GM19025 (cell line): Measurements from ENCODE around the gene TOMM20L.
"Not testable (repeated sequence)": the region's sequence is repeated elsewhere in the genome, so short reads cannot be mapped to it uniquely, and the experiment has no call there.

ENCODE experiments used
- ATAC-seq: cut with Tn5 transposase; IDR thresholded peaks from one replicate; pipeline ENCODE4 v1.9.1; 2021; ENCODE audit warnings: mild to moderate bottlenecking, low read depth, moderate library complexity; ENCODE audit not compliant: unreplicated experiment

Gene TOMM20L

DNA sequence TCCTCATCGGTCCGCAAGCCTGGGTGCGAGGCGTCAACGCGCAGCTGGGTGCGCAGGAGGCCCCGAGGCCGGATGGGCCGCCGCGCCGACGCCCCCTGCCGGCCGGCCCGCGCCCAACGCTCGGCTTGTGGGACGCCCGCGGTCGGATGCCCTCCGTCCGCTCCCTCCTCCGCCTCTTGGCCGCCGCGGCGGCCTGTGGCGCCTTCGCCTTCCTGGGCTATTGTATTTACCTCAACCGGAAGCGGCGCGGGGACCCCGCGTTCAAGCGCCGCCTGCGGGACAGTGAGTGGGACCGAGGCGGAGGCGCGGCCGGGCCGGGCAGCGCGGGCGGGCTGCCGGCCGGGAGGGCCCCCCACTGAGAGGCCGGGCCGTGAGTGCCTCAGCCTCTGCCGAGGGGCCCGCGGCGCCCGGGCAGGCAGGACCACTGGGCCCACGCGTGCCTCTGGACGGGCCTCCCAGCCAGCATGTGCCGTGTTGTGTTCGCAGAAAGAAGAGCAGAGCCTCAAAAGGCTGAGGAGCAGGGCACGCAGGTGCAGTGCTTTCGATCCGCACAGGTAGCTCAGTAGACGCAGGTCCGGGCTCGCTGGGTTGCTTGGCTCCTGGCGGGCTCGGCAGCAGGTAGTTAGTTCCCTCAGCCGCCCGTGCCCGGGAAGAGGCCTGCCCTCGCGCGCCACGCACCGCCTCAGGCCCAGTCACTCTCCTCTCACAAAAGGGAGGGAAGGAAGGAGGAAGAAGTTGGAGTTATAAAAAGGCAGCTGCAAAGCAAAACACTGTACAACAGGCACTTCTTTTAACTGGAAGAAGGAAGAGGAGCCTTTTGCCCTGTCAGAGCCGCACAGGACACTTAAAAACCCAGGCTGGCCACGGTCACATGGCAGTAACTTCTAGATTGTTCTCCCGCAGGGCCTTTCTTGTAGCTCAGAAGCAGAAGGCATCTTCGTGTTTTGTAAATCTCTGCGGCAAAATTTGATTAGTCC lies at the start of gene TOMM20L:
Gene TOMM20L, plus strand, starts transcription at position 119 of the 977 bp plus-strand sequence. Its CDS starts 28 bp downstream, at position 147.
- peak; percentile 95 for ATAC-seq

DNA sequence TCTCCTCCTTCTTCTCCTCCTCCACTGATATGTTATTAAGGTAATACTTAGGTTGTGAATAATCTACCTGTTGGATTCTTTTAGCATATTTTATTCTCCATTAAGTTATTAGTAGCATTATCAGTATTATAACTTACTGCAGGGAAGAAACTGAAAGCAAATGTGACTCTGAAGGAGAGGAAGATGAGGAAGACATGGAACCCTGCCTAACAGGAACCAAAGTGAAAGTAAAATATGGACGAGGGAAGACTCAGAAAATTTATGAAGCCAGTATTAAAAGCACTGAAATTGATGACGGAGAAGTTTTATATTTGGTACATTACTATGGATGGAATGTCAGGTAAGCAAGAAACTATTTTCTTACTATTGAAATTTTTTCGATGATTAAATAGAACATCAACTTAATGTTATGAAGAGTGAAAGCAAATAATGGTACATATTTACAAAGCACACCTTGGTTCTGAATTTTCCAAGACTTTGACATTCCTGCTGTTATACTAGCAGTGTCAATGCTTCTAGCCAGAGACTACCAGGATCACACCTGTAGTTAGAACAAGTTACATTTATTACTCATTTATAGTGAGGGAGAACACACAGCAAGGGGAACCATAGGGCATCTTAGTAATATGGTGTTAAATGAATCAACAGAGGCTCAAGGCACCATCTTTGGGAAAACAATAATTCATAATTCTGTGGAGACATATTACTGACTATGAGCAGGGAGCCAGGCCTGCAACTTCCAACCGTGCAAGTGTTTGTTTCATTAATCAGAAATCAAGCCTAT lies 42.0 kb upstream of the TOMM20L start:
- ATAC-seq = no peak

DNA sequence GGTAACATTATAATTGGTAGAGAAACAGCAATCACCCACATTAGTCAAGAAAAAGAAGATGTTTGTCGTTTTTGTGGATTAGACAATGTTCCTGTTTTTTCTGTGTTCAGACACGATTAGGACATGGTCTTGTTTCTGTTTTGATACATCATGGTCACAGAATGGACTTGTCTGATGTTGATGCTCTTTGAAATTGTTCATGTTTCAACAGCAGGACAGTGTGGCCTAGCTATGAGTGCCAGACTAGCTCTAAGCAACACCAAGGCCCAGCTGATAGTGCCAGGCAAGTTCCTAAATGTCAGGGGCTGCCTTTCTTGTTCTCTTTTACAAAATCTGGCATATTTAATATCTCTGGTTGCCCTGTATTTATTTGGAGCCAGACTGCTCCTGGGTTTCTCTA lies 40.9 kb upstream of the TOMM20L start:
- ATAC-seq = no peak

DNA sequence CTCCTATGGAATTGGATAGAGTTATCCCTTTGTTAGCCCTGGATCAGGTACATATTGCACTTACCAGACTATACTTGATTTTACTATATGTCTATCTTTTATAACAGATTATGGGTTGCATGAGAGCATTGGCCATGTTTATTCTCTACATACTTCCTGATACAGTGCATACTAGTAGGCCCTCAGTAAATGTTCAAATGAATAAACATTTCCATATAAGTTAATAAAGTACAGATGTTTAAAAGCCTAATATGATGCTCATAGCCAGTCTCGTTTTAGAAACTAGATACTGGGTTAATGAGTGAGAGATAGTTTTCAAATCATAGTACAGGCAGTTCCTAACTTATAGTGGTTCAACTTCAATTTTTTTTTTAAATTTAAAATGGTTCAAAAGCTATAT lies 39.5 kb upstream of the TOMM20L start:
- ATAC-seq = no peak

DNA sequence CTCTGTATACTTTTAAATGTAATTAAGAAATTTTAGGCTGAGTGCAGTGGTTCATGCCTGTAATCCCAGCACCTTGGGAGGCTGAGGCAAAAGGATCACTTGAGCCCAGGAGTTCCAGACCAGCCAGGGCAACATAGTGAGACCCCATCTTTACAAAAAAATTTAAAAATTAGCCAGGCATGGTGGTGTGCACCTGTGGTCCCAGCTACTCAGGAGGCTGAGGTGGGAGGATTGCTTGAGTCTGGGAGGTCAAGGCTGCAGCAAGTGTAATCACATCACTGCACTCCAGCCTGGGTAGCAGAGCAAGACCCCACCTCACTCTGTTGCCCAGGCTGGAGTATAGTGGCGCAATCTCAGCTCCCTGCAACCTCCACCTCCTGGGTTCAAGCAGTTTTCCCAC lies 33.5 kb upstream of the TOMM20L start:
- ATAC-seq = not testable (repeated sequence)

DNA sequence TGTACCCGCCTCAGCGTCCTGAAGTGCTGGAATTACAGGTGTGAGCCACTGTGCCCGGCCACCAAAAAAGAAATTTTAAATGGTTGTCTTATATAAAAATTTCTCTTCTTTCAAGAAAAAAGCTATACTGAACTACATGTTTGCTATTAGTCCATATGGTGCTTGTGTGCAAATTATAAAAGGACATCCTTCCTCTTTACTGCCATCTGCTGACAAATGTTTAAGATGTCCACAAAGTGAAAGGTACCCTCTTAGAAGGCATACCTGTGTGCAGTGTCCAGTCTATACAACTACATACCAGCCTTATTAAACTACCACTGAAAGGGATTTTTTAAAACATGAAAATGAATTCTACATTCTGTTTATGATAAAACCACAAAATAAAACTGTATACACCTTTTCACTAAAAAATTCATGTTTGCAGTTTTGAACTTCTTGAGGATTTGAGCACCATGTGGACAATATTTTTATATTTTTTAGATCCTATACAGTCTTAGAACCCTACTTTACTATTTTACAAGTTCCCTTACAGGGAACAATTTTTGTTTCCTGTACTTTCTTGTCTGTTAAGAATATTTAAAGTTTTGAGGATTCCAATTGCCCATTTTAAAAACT lies 32.8 kb upstream of the TOMM20L start:
- ATAC-seq = no peak

DNA sequence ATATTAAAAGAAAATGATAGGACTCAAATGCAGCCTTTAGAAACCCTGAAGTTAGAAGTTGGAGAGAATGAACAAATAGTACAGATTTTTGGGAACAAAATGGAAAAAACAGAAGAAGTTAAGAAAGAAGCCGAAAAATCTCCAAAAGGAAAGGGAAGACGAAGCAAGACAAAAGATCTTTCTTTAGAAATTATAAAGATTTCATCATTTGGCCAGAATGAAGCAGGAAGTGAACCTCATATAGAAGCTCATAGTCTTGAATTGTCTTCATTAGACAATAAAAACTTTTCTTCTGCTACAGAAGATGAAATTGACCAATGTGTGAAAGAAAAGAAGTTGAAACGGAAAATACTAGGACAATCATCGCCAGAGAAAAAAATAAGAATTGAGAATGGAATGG lies 31.4 kb upstream of the TOMM20L start:
- no peak for ATAC-seq

DNA sequence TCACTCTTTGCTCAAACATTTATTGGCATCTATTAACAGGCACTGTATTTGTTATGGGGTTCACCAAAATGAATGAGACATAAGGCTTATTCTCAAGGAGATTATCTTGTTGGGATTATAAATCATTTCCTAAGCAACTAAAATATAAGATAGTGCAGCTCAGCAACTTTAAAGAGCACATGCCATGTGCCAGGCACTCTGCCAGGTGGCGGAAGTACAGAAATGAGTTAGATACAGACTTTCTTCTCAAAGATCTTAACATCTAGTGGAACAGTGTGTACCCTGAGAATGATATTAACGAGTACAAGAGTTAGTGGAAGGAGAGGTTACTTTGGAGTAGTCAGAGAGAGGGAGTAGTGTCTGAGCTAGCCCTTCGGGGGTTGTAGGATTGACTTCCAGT lies 28.4 kb upstream of the TOMM20L start:
- ATAC-seq = no peak

DNA sequence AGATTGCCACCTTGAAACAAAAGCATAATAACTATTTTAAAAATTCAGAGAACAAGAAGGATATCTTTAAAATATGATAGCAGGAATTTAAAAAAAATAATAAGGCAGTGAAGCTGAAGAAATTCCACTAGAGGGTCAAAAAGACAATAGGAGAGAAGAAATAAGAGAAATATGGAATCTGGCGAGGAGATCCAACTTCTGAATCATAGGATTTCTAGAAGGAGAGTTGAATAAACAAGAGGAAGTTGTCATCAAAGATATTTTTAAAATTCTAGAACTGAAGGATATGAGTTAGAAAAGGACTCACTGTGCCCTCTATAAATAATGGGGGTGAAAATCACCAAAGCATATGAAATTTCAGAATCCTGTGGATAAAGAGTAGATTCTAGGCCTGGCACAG lies 26.8 kb upstream of the TOMM20L start:
- no peak for ATAC-seq

DNA sequence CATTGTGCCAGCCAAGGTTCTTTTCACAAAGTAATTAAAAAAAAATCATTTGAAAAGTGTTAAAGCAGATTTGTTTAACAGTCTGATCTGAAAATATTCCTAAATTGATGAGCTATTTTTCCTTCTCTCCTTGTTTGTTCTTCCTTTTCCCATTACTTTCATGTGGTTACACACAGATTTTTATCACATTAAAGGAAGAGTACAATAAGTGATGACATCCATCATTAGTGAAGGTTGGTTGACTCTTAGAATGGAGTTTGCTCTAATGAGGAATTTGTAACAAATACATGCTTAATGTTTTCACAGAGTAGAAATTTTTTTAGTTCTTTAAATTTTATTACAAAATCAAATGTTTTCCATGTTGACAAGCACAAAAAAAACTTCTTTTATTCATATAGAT lies 18.9 kb upstream of the TOMM20L start:
- no peak for ATAC-seq

DNA sequence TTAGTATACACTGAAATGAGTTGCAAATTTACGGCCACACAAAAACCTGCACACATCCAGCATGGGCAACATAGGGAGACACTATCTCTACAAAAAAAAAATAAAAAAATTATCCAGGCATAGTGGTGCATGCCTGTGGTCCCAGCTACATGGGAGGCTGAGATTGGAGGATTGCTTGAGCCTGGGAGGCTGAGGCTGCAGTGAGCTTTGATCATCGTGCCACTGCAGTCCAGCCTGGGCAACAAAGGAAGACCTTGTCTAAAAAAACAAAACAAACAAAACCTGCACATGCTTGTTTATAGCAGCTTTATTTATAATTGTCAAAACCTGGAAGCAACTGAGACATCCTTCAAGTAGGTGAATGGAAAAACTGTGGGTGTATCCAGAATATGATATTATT lies 4.9 kb upstream of the TOMM20L start:
- no peak for ATAC-seq

DNA sequence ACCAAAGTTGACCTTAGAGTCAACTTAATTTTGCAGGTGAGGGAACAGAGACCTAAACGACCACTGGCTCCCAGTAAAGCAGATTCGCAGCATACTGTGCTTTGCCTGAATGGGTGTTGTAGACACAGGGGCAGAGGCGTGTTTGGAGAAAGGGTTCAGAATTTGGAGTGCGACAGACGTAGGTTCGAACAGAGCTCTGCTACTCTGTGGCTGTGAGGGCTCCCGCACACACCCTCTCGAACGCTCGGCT lies 243 bp upstream of the TOMM20L start:
- no peak for ATAC-seq

DNA sequence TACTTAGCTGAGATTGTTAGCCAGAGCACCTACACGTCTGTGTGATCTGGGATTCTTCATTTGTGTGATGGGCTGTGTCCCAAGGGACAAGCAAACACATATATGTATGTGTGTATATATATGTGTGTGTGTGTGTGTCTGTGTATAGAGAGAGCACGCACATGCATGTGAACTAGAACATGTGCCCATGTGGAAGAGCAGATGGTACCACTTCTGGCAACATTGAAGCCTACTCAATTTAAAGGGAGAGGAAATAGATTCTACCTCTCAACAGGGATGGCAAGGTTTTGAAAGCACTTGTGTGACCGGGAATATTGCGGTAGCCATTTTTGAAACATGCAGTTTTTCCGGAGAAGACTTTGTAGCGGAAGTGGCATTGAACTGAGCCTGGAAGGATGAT lies 1.4 kb downstream of the TOMM20L start:
- no peak for ATAC-seq

DNA sequence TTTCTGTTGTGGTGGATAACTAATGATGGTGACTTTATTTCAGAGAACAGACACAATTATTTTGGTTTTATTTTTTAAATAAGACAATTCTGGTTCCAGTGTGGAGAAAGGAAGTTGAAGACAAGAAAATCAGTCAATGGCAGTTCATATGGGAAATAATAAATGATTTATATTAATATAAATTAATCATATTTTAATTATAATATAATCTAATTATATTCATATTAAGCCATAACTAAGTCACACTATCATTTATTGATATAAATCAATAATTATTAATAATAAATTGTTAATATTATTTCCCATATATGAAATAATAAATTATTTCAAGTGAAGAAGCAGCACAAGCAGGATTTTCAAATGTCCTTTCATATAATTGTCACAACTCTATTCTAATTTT lies 2.8 kb downstream of the TOMM20L start:
- ATAC-seq = no peak

DNA sequence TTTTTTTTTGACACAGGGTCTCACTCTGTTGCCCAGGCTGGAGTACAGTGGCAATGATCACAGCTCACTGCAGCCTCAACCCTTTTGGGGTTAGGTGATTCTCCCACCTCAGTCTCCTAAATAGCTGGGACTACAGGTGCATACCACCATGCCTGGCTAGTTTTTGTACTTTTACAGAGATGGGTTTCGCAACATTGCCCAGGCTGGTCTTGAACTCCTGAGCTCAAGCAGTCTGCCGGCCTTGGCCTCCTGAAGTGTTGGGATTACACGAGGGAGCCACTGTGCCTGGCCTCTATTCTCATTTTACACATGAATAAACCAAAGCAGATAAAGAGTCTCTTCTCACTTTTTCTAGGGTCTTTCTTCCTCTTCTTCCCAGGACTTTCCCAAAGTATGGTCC lies 3.2 kb downstream of the TOMM20L start:
- no peak for ATAC-seq

DNA sequence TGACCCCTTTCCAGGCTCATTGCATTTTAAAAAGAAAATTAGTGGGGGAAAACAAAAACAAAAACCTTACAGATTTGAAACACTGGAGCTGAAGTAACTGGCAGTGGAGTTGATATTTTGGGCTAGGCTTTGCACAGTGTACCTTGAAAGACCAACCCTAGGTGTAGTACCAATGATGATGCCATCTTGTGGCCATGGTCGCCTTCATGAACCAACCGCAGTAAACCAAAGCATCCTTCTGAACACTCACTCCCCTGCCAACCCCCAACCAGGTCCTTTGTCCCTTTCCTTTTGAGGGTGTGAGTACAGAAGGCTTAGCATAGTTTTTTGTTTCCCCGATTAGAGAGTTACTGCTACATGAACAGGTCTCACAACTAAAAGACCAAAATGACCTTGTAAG lies 5.9 kb downstream of the TOMM20L start:
- no peak for ATAC-seq

DNA sequence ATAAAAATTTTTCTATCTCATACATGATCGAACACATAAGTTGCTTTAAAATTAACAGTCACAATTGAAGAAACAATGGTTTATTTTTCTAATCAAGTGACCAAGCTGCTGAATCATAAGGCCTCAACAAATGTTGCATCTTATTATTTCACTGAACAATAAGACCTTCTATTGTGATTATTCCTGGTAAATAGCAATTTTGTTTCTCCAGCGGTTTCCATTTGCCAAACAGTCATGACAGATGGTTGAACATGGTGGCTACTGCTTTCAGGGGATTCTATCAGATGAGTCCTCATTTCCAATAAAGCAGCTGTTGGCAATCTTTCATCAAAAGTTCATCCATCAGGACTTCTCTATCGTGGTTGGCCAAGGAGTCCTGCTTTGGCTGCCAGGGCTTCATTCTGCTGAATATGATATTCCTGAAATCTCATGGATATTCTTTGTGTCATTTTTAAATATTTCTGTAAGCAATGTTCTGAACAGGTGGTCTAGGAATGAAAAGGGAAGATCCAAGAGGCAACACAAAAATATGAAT lies 13.0 kb downstream of the TOMM20L start:
- no peak for ATAC-seq

DNA sequence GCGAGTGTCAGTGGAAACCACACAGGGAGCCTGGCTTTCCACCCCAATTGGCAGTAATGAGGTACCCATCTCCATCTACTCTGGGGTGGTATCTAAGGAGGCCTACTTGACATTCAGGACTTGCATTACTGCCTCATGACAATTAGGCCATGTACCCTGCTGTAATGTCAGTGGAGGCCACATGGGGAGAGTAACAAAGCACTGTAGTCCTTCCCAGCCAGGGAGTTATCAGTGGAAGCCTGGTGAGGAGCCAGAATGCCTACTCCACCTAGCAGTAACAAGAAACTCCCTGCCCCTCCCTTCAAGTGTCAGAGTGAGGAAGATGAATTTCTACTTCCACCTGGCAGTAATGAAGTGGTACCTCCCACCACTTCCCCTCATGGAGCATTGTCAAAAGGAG lies 19.1 kb downstream of the TOMM20L start:
- ATAC-seq = no peak

DNA sequence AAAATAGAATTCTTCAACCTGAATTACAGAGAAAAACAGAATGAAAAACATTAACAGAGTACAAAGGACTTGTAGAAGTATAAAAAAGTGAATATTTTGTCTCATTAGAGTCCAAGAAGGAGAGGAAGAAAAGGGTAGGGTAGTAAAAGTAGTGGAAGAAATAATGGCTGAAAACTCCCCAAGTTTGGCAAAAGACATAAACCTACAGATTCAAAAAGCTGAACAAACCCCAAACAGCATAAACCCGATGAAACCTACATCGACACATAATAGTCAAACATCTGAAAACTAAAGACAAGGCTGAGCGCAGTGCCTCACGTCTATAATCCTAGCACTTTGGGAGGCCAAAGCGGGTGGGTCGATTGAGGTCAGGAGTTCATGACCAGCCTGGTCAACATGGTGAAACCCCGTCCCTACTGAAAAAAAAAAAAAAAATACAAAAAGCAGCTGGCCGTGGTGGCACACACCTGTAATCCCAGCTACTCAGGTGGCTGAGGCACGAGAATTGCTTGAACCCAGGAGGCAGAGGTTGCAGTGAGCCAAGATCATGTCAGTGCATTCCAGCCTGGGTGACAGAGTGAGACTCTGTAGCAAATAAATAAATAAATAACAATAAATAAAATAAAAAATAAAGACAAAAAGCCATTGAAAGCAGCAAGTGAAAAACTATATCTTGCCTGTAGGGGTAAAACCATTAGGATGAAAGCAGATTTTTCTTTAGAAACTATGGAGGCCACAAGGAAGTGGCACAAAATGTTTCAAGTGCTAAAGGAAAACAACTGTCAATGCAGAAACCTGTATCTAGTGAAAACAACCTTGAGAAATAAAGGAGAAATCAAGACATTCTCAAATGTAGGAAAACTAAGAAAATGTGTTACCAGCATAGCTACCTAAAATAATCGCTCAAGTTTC lies 20.2 kb downstream of the TOMM20L start:
- ATAC-seq = no peak

DNA sequence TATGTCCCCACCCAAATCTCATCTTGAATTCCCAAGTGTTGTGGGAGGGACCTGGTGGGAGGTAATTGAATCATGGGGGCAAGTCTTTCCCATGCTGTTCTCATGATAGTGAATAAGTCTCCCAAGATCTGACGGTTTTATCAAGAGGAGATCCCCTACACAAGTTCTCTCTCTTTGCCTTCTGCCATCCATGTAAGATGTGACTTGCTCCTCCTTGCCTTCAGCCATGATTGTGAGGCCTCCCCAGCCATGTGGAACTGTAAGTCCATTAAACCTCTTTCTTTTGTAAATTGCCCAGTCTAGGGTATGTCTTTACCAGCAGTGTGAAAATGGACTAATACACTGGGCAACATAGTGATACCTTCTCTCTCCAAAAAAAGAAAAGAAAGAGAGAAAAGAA lies 21.2 kb downstream of the TOMM20L start:
- ATAC-seq = not testable (repeated sequence)
